HG02763 (cell line): ENCODE measurements around the gene KRT32.

Experiments
- ATAC-seq: cut with Tn5 transposase; IDR thresholded peaks from one replicate; pipeline ENCODE4 v1.9.1; 2021; ENCODE audit warnings: mild to moderate bottlenecking, moderate library complexity; ENCODE audit not compliant: unreplicated experiment

KRT32 gene

GRCh38 chr17:41492771-41493170 is 25.6 kb upstream of the KRT32 start:
- no peak for ATAC-seq

- no peak for ATAC-seq
Observed at GRCh38 chr17:41492351-41492750, 25.2 kb upstream of the KRT32 start.

- no peak for ATAC-seq
Observed at GRCh38 chr17:41491476-41491875, 24.3 kb upstream of the KRT32 start.

- ATAC-seq = no peak
Observed at GRCh38 chr17:41490000-41490990, 23.1 kb upstream of the KRT32 start.

- no peak for ATAC-seq
Observed at GRCh38 chr17:41489531-41489930, 22.3 kb upstream of the KRT32 start, which contains the start of gene KRT36. KRT36 (minus strand) TSS chr17:41489910; CDS start chr17:41489864, 46 bp downstream.

GRCh38 chr17:41486809-41487530 is 19.8 kb upstream of the KRT32 start:
- ATAC-seq = no peak

- ATAC-seq = no peak
Observed at GRCh38 chr17:41486316-41486715, 19.1 kb upstream of the KRT32 start.

GRCh38 chr17:41484920-41485904 is 18.0 kb upstream of the KRT32 start:
- ATAC-seq = no peak

- no peak for ATAC-seq
Observed at GRCh38 chr17:41483991-41484826, 17.0 kb upstream of the KRT32 start.

- no peak for ATAC-seq
Observed at GRCh38 chr17:41483531-41483930, 16.3 kb upstream of the KRT32 start.

GRCh38 chr17:41481036-41481435 is 13.8 kb upstream of the KRT32 start, which contains the start of gene KRT35:
KRT35 (minus strand) TSS chr17:41481151; CDS start chr17:41481097, 54 bp downstream.
- no peak for ATAC-seq

GRCh38 chr17:41480581-41480980 is 13.4 kb upstream of the KRT32 start:
- ATAC-seq = no peak

GRCh38 chr17:41480136-41480535 is 12.9 kb upstream of the KRT32 start:
- no peak for ATAC-seq

- ATAC-seq = no peak
Observed at GRCh38 chr17:41478237-41478636, 11.1 kb upstream of the KRT32 start.

- no peak for ATAC-seq
Observed at GRCh38 chr17:41476866-41477815, 10.0 kb upstream of the KRT32 start.

- ATAC-seq = no peak
Observed at GRCh38 chr17:41475421-41475820, 8.2 kb upstream of the KRT32 start.

- no peak for ATAC-seq
Observed at GRCh38 chr17:41474863-41475262, 7.7 kb upstream of the KRT32 start.

- no peak for ATAC-seq
Observed at GRCh38 chr17:41468346-41468745, 1.2 kb upstream of the KRT32 start.
